Measurements from ENCODE around the gene TARDBP. TPM values are rescaled to one million over a fixed set of nuclear protein-coding genes. Genes with fewer than 3 reads are reported as not detected.
"Not testable (repeated sequence)": the region's sequence is repeated elsewhere in the genome, so short reads cannot be mapped to it uniquely, and the experiment has no call there.

Gene TARDBP
- polyA plus RNA-seq, 1 donor from 2014 or later = 129 TPM

DNA sequence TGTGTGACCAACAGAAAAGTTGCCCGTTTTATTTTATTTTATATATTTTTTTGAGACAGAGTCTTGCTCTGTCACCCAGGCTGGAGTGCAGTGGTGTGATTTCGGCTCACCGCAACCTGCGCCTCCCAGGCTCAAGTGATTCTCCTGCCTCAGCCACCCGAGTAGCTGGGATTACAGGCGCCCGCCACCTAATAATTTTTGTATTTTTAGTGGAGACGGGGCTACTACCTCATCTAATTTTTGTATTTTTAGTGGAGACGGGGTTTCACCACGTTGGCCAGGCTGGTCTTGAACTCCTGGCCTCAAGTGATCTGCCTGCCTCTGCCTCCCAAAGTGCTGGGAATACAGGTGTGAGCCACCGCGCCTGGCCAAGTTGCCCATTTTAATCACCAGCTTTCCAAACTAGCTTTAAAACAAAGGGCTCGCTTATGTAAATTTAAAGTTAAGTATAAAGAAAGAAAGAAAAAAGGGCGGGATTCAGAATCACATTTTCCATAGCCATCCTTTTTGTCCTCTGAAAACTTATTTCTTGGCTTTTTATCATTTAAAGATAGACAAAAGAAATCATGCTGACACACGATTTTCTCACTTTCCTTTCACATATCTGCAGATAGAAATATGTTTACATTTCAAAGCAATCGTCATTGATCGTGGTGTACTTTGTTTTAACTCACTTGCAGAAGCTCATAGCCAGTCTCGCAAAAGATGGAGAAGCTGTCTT, 24.7 kb downstream of the TARDBP start:
- not testable (repeated sequence) for H3K4me3 ChIP-seq (ENCODE audit: low read length); H3K9ac ChIP-seq (ENCODE audit: low read length); H3K4me2 ChIP-seq (ENCODE audit: low read length); H3K27me3 ChIP-seq (ENCODE audit: insufficient read depth, low read depth, low read length); H3F3A ChIP-seq (ENCODE audit: insufficient read depth, low read length, poor library complexity, severe bottlenecking); H4K20me1 ChIP-seq (ENCODE audit: insufficient read depth); H3K27ac ChIP-seq (ENCODE audit: low read length); H3K36me3 ChIP-seq (ENCODE audit: insufficient read depth, low read length); H3K9me2 ChIP-seq (ENCODE audit: insufficient read depth, low read length); H2AFZ ChIP-seq (ENCODE audit: low read depth, low read length); H3K79me2 ChIP-seq (replicated peaks; ENCODE audit: insufficient read depth, low read length); H3K9me3 ChIP-seq (ENCODE audit: low read length)

GRCh38 chr1:11037740-11038182, 25.3 kb downstream of the TARDBP start:
- H3K9me2 ChIP-seq (ENCODE audit: insufficient read depth, low read length) = no peaks in the 10 kb centered on the region
- H3F3A ChIP-seq (ENCODE audit: insufficient read depth, low read length, poor library complexity, severe bottlenecking) = no peaks in the 10 kb centered on the region
- H2AFZ ChIP-seq (ENCODE audit: low read depth, low read length) = no peak overlapping the region
- no peak for TF ChIP-seq TAF1 (IDR thresholded peaks at IDR 0.05; ENCODE audit: low read depth)
- peak; percentile 90 for TF ChIP-seq SMC3 (conservative IDR thresholded peaks at IDR 0.05; ENCODE audit: poor library complexity)
- no peak for TF ChIP-seq REST (IDR thresholded peaks at IDR 0.05; ENCODE audit: borderline replicate concordance)
- TF ChIP-seq CTCF (IDR thresholded peaks at IDR 0.05; ENCODE audit: poor library complexity, severe bottlenecking) = peak; percentile 98
- TF ChIP-seq MXI1 (conservative IDR thresholded peaks at IDR 0.05; ENCODE audit: poor library complexity, severe bottlenecking) = peak; percentile 44
- peak; percentile 97 for TF ChIP-seq RAD21 (conservative IDR thresholded peaks at IDR 0.05)
- TF ChIP-seq EZH2 (IDR thresholded peaks at IDR 0.05; ENCODE audit: borderline replicate concordance, insufficient read depth, low read length, poor library complexity, severe bottlenecking) = no peak
- no peak for TF ChIP-seq POLR2AphosphoS5 (IDR thresholded peaks at IDR 0.05)
- no peak overlapping the region for H3K4me3 ChIP-seq (ENCODE audit: low read length)
- H4K20me1 ChIP-seq (ENCODE audit: insufficient read depth) = no peaks in the 10 kb centered on the region
- no peak overlapping the region for H3K9ac ChIP-seq (ENCODE audit: low read length)
- no peak overlapping the region for H3K27ac ChIP-seq (ENCODE audit: low read length)
- no peaks in the 10 kb centered on the region for H3K36me3 ChIP-seq (ENCODE audit: insufficient read depth, low read length)
- no peaks in the 10 kb centered on the region for H3K79me2 ChIP-seq (replicated peaks; ENCODE audit: insufficient read depth, low read length)
- H3K9me3 ChIP-seq (ENCODE audit: low read length) = no peaks in the 10 kb centered on the region
- no peaks in the 10 kb centered on the region for H3K27me3 ChIP-seq (ENCODE audit: insufficient read depth, low read depth, low read length)
- H3K4me2 ChIP-seq (ENCODE audit: low read length) = no peak overlapping the region

Measured in neural cell (in vitro differentiated cells).